Dedifferentiated amniotic fluid mesenchymal stem cell (primary cell): ENCODE results near the gene SHC3.

Source experiments
- DNase-seq: peaks from one replicate; pipeline ENCODE4 v3.0.0-alpha.2; 2016; ENCODE audit errors: extremely low spot score

SHC3 gene

DNA sequence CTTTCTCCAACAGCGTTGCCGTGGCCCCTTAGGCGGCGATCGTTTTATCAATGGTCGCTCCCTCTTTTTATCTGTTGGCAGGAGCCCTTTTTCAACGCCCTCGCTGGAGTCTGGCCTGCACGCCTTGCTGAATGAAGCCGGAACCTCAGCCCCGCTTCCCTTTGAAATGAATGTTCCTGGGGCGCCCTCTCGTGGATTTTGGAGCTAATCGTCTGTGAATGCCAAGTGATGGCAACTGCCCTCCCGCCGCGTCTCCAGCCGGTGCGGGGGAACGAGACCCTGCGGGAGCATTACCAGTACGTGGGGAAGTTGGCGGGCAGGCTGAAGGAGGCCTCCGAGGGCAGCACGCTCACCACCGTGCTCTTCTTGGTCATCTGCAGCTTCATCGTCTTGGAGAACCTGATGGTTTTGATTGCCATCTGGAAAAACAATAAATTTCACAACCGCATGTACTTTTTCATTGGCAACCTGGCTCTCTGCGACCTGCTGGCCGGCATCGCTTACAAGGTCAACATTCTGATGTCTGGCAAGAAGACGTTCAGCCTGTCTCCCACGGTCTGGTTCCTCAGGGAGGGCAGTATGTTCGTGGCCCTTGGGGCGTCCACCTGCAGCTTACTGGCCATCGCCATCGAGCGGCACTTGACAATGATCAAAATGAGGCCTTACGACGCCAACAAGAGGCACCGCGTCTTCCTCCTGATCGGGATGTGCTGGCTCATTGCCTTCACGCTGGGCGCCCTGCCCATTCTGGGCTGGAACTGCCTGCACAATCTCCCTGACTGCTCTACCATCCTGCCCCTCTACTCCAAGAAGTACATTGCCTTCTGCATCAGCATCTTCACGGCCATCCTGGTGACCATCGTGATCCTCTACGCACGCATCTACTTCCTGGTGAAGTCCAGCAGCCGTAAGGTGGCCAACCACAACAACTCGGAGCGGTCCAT lies 177.4 kb downstream of the SHC3 start:
- DNase-seq, result peak; percentile 93

DNA sequence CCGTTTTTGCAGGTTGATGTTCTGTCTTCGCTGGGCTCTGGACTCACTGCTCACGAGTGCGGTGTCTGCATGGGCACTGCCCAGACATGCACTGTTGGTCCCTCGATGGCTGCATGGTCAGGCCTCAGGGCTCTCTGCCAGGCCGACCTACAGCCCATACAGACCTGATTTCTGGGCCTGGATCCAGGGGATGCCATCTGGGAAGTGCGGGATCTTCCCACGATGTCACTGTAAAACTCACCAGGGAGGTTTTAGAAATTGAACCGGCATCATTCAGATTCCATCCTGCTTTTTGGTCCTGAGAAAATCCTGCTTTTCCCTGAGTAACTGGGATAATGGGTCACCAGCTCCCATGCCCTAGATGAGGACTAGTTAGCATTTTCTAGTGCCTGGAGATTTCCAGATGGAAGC lies 178.2 kb downstream of the SHC3 start:
- no peak for DNase-seq

DNA sequence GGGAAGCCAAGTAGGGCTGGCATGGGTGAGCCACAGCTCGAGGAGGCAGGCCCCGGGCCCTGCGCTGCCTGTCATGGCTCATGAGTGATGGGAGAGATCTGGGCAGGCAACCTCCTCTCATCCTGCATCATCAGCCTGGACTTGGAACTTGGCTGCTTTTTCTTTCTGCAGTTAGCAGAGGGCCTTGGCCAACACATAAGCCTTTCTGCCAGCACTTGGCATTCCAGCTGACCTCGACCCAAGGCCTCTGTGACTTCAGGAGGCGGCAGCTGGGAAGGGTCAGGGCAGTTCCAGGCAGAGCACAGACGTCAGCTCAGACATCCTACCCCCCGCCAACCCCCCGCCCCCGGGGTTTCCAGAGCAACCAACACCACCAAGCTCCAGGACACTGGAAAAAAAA lies 179.7 kb downstream of the SHC3 start:
- no peak for DNase-seq

DNA sequence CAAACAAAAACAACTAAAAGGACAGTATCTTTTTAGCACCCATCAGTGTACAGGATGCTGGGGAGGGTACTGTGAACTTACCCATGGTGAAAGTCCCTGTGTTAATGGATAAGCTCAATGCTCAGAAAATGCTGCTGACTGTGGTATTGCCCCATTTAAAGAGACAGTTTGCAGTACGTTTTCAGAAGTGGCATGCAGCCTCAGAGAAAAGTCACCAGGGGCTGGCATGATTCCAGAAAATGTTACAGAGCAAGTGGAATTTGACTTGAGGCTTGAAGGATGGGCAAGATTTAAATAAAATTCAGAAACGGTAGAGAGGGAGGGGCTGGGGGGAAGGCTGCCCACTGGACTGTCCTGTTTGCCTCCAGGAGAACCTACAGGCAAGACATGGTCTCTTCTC lies 180.1 kb downstream of the SHC3 start:
- DNase-seq, result no peak

DNA sequence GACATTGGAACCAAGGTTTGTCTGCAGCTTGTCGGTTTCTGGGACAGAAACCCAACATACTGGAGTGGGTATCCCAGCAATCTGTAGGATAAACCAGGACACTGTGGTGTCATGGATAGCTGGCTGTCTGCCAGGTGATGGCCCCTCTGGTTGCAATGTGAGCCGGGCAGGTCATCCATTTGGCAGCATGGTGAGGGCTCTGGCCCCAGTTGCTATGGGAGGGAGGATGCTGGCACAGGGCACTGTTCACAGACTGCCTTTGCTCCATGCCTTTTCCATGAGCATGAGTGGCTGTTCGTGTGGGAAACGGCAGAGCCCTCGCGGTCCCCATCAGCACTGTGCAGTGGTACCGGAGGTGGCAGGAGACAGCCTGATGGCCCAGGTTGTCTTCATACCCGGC lies 181.0 kb downstream of the SHC3 start:
- DNase-seq, result no peak

DNA sequence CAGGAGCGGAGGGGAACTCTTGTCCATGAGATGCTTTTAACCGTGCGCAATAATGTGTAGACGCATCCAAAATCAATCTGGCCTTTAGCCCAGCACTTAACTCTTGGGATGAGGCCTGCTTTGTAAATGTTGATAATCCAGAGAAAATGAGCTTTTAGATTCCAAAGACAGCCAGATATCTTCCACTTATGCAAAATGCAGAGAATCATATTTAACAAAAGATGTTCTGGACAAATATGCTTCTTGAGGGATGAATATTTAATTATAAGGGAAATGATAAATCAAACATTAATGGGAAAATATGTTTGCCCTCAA lies 181.7 kb downstream of the SHC3 start:
- DNase-seq, result no peak

DNA sequence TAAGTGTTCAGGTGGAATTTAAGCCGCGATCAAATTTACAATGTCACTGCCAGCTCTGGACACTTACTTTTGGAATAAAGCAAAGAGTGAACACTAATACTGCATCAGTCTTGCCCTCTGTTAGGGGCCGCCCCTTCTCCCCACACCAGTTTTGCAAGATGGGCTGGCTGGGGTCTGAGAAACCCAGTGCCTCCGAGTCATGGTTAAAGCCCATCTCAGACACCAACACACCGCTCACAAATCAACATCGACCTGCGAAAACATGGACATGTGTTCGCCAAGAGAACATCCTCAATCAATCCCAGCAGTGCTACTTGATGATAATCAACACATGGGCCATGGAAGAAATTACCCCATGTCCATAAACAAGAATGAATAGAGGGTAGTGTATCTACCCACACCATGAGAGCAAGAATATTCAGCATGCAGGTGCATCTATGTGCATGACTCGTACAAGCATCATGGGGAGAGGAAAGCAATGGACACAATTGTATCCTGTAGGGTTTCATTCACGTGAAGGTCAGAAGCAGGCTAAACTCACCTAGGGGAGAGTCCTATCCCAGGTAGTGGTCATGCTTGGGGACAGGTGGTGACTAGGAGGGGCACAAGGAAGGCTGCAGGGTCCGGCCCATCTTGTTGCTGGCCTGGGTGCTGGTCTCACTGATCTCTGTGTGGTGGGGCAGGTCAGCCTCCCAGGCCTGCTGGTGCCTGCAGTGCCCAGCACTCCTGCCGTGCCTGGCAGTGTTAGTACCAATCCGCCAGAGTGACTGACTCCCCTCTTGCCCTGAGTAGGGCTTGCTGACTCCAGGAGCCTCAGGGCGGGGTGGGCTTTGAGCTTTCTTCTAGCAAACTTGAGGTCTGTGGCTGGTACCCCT lies 182.3 kb downstream of the SHC3 start:
- DNase-seq, result no peak

DNA sequence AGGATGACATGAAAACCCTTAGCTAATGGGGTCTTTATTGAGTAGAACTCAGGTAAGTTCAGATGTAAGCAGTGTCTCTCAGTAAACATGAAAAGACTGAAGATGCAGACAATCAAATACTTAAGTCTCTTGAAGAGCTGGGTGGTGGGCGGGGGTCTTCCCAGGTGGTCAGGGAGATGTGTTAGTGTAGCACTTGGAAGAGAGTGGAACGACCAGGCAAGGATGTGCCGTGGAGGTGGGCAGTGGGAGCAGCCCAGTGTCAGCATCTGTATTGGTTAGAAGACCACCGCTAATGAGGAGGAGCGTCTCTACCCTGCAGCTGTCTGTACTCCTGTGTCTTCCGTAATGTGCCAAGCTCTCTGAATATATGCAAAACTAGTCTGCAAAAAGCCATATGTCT lies 183.0 kb downstream of the SHC3 start:
- DNase-seq, result no peak

DNA sequence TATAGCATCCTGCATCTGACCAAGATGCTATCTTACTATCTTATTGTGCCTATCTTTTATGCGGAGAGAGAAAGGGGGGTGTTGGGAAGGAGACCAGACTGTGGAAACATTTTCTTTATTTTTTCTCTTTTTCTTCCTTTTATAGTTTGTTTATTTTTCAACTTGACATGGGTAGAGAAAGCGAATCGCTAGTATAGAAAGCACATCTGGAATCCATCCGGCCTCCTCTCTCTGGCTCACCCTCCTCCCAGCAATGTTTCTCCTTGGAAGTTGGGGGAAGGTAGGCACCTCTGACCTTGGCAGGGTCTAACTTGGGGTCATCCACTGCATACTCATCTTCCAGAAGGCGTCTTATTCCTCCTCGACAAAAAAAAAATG lies 183.4 kb downstream of the SHC3 start:
- no peak for DNase-seq

DNA sequence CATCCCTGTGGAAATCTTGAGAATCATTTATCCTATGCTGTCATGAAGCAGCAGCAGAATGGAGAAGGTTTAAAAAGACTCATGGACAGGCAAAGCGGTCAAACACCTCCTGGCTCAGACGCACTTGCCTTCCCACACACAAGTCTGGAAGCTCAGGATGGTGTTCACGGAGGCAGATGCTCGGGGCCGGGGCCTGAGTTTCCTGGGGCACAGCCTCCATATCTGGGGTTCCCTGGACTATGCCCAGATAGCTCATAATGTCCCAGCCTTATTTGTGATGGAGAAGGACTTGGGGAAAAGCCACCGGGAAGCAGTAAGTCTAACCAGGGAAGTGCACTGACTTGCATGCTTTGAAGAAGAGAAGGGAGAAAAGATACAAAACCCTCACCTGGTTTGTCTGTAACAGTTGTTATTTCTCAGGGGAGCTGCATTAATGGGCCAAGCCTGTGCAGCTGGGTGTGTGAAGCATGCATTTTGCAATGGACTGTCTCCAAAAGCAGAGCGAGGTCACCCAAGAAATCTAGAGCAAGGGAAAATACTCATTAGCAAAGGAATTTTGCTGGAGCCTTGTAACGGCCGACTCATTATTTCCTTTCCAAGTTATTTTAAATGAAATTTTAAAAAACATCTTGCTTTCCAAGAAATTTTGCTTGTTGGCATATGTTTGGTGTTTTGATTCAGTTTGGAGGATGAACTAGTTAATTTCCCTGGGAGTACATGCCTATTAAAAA lies 184.0 kb downstream of the SHC3 start:
- DNase-seq, result peak; percentile 46

DNA sequence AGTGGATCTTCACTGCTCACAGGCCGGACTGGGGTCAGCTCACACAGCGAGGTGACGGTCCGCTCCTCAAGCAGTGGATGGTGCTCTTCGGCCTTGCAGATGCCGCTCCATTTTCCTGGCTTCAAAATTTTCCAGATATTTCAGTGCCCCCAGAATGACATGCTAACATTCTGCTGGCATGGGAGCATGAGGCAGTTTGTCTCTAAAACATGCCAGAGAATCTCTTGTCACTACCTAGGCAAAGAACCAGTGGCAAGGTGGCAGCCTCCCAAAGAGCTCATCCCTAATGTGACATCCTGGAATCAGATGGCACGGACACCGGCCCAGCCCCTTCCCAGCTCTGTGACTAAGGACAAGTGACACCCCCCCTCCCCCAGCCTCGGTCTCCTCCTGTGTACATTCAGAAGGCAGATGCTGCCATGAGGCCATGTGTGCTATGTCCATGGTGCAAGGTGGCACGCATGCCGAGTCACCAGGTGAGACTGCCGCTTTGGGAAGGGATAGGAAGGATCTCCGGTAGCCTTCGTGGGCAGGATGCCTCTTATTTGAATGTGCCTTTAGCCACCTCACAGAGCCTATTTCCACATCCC lies 184.7 kb downstream of the SHC3 start:
- no peak for DNase-seq

DNA sequence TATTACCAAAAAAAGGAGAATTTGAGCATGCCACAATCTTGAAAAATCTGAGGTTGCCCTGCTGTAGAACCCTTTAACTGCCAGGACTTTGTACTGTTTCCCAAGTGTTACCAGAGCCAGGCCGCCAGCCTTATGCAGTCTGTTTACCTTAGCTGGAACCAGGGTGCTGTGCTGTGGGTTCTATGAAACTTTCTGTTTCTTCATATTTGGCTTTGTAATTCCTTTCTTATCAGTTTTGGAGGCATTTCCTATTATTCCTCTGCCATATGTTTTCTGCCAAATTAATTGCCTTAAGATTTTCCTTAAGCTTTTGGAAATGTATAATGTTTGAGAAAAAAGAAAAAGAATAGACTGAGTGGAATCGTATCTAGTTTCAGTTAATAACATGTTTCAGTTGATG lies 185.3 kb downstream of the SHC3 start:
- DNase-seq, result no peak

DNA sequence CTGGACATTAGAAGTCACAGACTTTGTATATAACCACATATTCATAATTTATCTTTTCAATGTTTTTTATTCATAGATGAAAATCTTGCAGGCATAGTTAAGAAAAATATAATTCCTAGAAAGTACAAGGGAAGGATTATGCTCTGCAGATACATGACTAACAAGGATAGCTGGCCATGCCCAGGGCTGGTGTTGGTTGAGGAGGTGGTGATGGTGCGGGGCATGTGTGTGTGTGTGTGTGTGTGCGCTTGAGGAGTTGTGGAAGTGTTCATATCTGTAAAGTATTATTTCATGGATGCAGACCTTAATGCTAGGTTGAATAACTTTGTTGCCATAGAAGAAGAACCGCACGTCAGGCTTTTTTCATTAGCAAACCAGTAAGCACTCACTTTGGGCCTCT lies 186.1 kb downstream of the SHC3 start:
- no peak for DNase-seq

DNA sequence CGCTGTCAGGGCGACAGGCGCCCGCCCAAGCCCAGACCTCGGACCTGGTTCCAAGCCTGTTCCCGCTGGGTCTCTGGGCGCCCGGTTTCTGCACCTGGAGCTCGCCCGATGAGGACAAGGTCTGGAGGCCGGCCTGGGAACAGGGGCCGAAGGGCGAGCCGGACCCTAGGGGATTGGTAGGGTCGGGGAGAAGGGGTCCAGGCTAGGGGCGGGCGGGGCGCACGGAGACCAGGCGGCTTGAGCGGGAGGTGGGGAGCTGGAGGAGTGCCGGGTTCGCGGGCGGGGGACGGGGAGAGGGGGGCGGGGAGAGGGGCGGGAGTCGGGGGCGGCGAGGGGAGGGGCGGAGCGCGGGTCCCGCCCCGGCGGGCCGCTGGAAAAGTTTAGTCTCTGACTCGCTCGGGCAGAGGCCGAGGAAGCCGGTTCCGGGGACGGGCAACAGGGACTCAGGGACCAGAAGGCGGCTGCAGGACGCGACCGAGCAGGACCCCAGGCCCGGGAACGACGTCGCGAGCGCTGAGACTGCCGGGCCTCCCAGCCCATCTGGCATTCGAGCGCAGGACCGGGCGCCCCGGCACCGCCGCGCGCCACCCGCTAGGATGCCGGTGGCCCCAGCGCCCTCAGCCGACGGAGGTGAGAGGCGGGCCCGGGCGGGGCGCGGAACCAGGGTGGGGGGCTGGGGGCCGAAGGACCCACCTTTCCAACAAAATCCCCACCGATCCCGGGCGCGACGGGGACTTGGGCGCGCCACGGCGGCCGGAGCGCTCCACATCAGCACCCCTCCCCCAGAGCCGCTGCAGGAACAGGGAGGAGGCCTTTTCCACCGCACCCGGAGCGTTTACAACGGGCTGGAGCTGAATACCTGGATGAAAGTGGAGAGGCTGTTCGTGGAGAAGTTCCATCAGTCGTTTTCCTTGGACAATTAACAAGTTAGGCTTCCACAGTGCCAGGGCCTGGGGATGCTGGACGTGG lies 187.3 kb downstream of the SHC3 start, which contains the start of gene S1PR3:
TSS of gene S1PR3 (plus strand) at position 403 of the 969 bp plus-strand sequence. CDS start 9,733 bp downstream, outside the sequence.
- no peak for DNase-seq

DNA sequence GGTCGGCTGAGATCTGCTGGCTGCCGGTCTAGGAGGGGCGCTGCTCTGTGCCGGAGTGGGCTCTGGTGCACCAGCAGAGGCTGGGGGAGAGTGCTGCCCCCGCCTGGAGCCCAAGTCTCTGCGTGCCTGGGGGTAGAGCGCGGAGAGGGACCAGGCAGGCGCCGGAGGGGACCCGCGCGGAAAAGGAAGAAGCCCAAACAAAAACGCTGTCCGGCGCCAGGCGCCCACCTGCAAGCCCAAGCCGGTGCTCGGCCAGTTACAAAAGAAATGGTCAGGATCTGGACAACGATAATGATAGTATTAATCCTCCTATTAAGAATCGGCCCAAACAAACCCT lies 187.9 kb downstream of the SHC3 start:
- no peak for DNase-seq

DNA sequence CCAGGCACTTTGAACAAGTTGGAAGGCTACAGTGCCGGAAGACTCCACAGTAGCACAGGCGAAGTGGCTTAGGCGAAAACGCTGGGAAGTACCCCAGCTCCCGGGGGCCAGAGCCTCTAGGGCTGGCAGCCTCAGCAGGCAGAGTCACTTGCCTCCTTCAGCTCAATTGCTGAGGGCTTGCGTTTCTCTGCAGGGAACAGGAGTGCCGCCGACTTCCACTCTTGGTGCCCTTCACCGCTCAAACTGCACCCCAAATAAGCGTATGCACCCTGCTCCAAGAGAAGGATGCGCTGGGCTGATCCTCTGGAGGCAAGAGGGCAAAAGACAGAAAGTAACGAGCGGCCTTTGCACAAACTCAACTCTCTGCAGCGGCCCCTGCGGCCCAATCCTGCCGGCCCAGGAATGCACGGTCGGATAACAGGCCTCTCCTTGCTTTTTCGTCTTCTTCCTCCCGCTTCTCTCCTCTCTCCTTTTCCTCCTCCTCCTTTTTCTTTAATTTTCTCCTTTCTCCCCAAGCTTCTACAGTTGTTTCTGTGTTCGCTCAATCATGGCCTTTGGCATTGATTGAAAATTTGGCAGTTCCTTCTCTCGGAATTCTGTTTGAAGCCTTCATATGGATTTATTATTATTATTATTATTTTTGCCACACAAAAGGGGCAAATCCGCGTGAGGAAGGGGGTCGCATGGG lies 188.4 kb downstream of the SHC3 start:
- no peak for DNase-seq

DNA sequence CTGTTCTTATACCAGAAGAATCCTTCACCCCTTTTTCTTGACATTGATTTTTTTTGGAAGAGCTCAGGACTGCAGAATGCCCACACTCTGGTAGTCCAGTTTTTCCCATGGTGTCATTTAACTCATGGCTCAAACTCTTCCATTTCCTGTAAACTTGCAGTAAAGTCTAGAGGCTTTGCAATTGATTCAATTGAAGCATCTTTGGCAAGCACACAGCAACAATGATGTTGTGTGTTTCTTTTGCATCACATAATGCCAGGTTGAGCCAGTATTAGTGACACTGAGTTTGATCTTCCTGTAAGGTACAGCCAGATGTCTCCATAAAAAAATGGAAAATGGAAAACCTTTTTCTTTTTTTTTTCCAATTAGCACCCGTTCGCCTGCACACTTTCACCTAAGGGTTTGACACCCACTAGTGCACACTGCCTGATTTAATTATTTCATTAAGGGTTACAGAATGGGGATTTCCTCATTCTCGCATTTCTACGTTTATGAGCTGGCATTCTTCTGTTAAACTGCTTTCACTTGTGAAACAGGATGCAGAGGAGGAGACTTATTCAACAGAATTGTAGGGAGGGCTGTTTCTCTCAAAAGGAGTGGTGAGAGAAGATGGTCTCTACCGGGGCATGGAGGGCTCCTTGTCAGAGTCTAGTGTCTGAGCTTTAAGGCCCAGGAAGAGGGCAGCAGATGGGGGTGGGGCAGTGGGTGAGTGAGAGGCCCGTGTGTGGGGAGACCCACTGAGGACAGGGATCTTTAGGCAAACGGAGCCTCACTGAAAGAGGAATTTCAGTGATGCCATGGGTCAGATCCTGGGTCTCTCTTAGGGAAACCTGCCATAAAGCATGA lies 189.6 kb downstream of the SHC3 start:
- peak; percentile 19 for DNase-seq

DNA sequence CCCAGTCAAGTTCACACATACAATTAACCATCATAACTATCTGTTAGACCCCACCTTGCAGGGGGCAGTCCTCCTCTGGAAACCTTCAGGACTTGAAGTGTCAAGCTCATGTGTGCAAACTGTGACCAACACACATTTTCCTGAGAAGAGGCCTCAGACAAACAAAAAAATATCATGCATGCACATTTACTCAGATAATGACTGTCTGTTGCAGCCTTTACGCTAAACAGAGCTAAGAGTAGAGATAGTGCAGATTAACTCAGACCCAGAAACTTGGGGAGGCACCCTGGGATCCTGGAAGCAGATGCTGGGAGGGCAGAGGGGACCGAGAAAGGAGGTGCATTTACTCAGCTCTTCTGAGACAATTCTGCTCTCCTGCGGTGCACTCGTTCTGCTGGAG lies 191.0 kb downstream of the SHC3 start:
- DNase-seq, result no peak

DNA sequence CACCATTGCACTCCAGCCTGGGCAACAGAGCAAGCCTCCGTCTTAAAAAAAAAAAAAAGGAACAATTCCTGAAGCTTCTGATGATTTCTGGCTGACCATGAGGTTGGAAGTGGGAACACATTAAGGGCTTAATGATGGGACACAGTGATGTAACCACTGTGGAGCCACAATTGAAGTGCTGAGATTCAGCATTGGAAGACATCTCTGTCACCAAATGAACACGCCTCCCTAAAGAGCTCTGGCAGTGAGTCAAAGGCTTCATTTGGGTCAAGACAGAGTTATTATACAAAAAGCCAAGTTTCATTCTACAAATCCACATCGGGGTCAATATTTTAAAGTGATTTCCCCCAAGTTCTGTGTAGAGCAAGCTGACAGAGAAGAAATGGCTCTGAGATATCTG lies 191.8 kb downstream of the SHC3 start:
- DNase-seq, result no peak
